GDM1 (cell line): Measurements from ENCODE around the gene CRIP2.

Experiments used
- DNase-seq: peaks from one replicate; lab custom pipeline; 2025; lab: John Stamatoyannopoulos, UW

CRIP2 gene, protein sequence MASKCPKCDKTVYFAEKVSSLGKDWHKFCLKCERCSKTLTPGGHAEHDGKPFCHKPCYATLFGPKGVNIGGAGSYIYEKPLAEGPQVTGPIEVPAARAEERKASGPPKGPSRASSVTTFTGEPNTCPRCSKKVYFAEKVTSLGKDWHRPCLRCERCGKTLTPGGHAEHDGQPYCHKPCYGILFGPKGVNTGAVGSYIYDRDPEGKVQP

GRCh38 chr14:105474483-105475268 is at the start of gene CRIP2:
Gene CRIP2, plus strand, starts transcription at chr14:105474821. Its CDS starts 42 bp downstream, at chr14:105474863.
- no peak for DNase-seq

DNA sequence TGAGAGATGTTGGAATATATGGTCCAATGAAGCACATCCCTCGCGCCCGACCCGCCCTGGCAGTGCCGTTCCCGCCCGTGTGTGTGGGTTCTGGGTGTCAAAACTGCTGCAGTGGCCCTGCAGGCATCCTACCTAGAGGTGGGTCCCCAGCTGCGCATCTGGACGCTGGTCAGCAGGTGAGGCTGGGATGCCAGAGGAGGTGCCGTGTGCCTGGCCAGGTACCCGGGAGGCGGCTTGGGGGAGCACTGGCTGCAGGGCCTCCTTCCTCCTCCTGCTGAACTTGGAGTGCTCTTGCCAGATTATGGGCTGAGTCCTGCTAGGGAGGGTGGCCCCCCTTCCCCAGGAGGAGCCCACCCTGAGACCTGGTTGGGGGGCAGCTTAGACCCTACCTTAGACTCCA is 49.8 kb upstream of the CRIP2 start:
- DNase-seq = no peak

GRCh38 chr14:105425823-105426247 is 48.8 kb upstream of the CRIP2 start:
- DNase-seq = no peak

GRCh38 chr14:105426416-105427130 is 48.0 kb upstream of the CRIP2 start:
- DNase-seq = no peak

- DNase-seq = no peak
Observed at GRCh38 chr14:105427412-105427811, 47.2 kb upstream of the CRIP2 start.

- DNase-seq = no peak
Observed at GRCh38 chr14:105427936-105428485, 46.6 kb upstream of the CRIP2 start.

DNA sequence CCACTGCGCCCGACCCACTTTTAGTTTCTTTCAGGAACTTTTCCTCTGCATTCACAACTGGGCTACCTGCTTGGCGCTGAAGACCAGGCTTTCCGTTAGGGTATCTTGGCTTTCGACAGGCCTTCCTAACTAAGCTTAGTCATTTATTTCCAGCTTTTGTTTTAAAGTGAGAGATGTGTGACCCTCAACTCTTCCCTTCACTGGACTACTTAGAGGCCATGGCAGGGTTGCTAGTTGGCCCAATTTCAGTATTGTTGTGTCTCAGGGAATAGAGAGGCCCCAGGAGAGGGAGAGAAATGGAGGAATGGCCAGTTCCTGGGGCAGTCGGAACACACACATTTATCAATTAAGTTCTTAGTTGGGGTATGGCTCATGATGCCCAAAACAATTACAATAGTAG is 44.6 kb upstream of the CRIP2 start:
- DNase-seq = no peak

GRCh38 chr14:105430565-105430964 is 44.1 kb upstream of the CRIP2 start:
- DNase-seq = no peak

DNA sequence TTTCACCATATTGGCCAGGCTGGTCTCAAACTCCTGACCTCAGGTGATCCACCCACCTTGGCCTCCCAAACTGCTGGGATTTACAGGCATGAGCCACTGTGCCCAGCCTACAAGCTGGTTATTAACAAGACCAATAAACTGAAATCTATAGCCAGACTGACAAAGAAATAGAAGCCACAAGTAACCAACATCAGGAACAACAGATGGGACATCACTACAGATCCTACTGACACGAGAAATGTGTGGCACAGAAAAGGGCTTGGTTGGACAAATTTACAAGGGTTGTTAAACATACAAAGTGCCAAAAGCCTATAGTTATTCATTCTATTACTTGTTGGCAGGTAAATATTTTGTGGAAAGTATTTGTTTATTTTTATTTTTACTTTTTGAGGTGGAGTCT is 43.4 kb upstream of the CRIP2 start:
- no peak for DNase-seq

DNA sequence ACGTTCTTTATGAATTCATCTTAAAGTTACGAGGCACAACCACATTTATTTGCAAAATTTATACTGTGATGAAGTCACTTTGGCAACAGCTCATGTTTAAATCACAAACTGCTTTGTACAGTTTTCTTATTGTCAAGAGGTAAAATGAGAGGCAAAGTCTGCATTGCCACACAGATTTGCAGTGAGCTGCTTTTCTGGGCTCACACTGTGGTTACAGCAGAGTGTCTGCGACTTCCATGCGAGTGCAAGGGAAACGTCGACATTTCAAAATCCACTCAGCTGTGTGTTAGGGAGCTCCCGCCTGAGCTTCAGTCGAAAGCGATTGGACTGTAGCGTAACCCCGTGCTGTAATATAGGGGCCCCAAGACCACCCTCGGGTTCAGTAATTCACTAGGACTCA is 42.0 kb upstream of the CRIP2 start:
- DNase-seq = no peak

GRCh38 chr14:105433161-105433605 is 41.4 kb upstream of the CRIP2 start:
- DNase-seq = no peak

GRCh38 chr14:105436402-105436801 is 38.2 kb upstream of the CRIP2 start:
- DNase-seq = no peak

- no peak for DNase-seq
Observed at GRCh38 chr14:105436891-105437722, 37.5 kb upstream of the CRIP2 start.

DNA sequence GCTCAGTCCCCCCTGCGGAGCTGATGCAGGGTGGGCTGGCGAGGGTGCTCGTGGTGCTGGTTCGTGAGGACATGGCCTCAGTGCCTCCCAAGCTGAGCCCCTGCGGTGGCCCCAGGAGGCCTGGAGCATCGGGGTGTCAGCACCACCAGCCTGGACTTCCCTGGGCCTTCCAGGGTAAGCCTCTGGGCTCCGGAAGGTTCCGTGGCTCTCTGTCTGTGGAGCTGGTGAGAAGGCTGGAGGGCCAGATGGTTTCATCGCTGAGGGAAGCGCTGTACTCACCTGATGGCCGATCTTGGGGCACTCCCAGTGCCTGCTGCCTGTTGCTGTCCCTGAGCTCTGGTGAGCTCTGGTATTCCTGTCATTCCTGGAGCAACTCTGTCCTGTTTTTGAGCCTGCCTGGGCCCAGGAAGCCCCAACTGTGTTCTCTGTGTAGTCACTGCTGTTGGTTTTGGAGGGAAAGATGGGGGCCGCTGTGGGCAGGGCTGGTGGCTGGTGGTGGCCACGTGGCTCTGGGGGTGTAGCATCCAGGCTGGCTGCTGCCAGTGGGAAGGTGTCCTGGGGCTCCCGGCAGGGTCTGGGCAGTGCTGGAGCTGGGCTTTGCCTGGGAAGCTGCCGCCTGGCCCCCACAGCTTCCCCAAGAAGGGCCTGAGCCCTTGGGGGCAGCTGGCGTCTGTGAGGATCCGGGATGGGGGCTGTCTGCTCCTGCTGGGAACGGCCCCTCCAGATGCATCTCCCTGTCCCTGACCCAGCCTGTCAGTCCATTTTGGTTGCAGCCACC is 36.7 kb upstream of the CRIP2 start:
- DNase-seq = no peak

- DNase-seq = no peak
Observed at GRCh38 chr14:105439179-105439578, 35.4 kb upstream of the CRIP2 start.

DNA sequence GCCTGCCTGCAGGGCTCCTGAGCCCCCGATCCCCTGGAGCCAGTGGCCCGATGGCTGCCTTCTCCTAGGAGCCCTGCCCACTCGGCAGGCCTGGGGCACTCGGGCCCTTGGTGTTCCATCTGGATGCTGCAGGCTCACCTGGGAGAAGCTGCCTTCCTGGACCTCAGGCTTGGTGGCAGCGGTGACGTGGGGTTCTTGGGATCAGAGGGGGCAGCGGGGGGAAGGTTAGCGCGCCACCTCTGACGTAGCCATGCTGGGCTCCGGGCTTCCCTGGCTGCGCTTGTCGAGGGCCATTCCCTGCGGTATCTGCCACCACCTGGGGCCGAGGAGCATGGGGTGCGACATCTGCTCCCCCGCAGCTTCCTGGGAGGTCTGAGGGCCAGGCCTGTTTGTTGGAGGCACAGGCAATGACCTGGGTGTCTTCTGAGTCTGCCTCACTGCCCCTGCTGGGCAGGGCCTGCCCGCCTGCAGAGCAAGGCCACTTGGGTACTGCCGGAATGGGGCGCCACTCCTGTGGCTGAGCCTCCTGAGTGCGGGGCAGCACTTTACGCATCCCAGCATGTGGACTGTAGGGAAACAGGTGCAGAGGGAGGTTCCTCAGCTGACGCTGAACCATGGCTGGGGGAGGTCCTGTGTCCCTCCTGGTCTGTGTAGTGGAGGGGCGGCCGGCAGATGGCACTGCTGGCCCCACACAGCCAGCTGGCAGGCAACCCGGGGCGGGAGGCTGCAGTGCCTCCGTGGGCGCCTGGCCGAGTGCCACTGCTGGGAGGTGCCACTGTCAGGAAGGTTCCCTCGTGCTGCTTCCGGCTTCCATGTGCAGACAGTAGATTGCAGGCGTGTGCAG is 34.7 kb upstream of the CRIP2 start:
- DNase-seq = no peak

DNA sequence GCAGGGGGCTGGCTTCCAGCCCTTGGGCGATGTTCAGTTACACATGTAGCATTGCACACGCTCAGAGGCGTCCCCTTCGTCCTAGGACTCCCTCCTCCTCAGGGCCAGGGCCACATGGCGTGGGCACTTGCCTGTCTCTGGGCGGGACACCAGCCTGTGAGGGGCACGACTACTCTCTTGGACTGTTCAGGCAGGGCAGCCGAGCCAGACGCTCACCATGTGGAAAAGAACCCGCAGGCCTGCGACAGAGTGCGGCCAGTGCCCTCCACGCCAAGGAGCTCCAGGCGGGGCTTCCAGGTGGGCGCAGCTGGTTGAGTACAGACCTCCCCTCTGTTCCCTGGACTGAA is 34.1 kb upstream of the CRIP2 start:
- DNase-seq = no peak

DNA sequence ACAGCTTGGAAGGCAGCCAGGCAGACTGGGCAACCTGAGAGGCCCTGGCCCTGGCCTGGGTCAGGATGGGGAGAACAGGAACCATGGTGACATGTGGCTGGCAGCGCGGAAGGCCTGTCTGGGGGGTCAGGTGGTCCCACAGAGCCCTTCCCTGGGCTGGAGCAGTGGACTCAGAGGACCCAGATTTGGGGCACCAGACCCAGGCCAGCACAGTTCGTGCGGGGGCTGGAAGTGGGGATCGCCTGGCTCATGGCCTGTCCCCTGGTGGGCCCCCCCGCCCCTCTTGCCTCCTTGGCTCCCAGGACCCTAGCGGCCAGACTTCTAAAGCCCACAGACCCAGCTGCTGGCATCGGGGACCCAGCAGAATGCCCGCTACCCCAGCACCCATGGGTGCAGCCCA is 33.6 kb upstream of the CRIP2 start:
- no peak for DNase-seq

GRCh38 chr14:105442125-105442524 is 32.5 kb upstream of the CRIP2 start:
- no peak for DNase-seq

- no peak for DNase-seq
Observed at GRCh38 chr14:105442834-105443233, 31.8 kb upstream of the CRIP2 start.
